ENCODE results near the gene PHRF1.
"Not testable (repeated sequence)": the region's sequence is repeated elsewhere in the genome, so short reads cannot be mapped to it uniquely, and the experiment has no call there.

PHRF1 gene

GRCh38 chr11:574031-574570 lies 2.2 kb upstream of the PHRF1 start:
- DNase-seq, result not testable (repeated sequence)

- no peak for DNase-seq
These were observed 1.5 kb upstream of the PHRF1 start for GRCh38 chr11:574632-575312.

- no peak for DNase-seq
These were observed 816 bp upstream of the PHRF1 start for GRCh38 chr11:575313-575995.

GRCh38 chr11:576811-577610 lies 741 bp downstream of the PHRF1 start:
- DNase-seq, result no peak

- DNase-seq, result no peak
These were observed 1.3 kb downstream of the PHRF1 start for GRCh38 chr11:577611-577894.

GRCh38 chr11:578276-579035 lies 2.2 kb downstream of the PHRF1 start:
- no peak for DNase-seq

GRCh38 chr11:579830-580601 lies 3.7 kb downstream of the PHRF1 start:
- no peak for DNase-seq

GRCh38 chr11:581342-581741 lies 5.1 kb downstream of the PHRF1 start:
- no peak for DNase-seq

- DNase-seq, result no peak
These were observed 5.5 kb downstream of the PHRF1 start for GRCh38 chr11:581752-582151.

- no peak for DNase-seq
These were observed 8.0 kb downstream of the PHRF1 start for GRCh38 chr11:584287-584686.

GRCh38 chr11:586376-587316 lies 10.4 kb downstream of the PHRF1 start:
- no peak for DNase-seq

- no peak for DNase-seq
These were observed 11.3 kb downstream of the PHRF1 start for GRCh38 chr11:587546-587945.

GRCh38 chr11:587978-588380 lies 11.7 kb downstream of the PHRF1 start:
- DNase-seq, result peak; percentile 86

GRCh38 chr11:589798-590197 lies 13.5 kb downstream of the PHRF1 start:
- DNase-seq, result no peak

GRCh38 chr11:590997-591396 lies 14.7 kb downstream of the PHRF1 start:
- no peak for DNase-seq

- DNase-seq, result no peak
These were observed 16.2 kb downstream of the PHRF1 start for GRCh38 chr11:592501-592900.

GRCh38 chr11:592918-593317 lies 16.6 kb downstream of the PHRF1 start:
- no peak for DNase-seq

- DNase-seq, result no peak
These were observed 17.1 kb downstream of the PHRF1 start for GRCh38 chr11:593347-593746.

- DNase-seq, result no peak
These were observed 19.1 kb downstream of the PHRF1 start for GRCh38 chr11:595400-595799.

GRCh38 chr11:596374-596773 lies 20.1 kb downstream of the PHRF1 start:
- no peak for DNase-seq

GRCh38 chr11:597166-597725 lies 21.0 kb downstream of the PHRF1 start:
- no peak for DNase-seq
